ENCODE results near the gene PARP11. TPM values are rescaled to one million over a fixed set of nuclear protein-coding genes. Genes with fewer than 3 reads are reported as not detected.

PARP11 gene
- 1 to 10 TPM in 3 of 4 donors, under 1 TPM in 1; 0.99 to 3.4 (median 2.7) TPM for total RNA-seq

DNA sequence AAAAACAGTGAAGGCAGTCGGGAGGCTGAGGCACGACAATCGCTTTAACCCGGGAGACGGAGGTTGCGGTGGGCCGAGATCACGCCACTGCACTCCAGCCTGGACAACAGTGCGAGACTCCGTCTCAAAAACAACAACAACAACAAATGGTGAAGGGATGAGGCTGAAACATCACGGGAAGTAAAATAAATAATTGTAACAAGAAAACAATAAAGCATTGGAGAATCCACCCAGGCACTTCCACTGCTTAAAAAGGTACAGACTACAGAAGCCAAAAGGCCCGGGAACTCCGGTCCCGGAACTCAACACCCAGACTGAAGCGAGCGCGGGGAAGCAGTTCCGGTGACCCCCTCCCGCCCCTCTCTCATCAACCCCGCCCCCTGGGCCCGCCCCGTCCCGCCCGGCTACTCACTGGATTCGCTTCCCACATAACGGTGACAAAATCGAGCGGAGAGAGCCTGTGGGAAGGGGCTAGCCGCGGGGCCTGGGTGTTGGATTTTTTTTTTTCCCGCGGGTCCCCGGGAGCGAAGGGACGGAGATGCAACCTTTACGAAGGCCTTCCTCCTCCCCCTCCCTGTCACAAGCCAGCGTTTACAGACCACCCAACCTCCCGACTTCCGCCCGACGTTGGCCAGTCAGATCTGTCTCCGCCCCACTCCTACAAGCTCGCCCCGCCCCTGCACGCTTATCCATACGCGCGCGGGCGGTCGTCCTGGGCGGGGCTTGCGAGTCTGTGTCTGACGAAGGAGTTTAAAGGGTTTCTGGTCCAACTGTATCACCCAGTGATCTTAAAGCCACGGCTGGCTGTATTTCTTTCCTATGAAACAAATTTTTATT is at the start of gene PARP11:
Gene PARP11 (minus strand): TSS at position 600 of the 837 bp plus-strand sequence. CDS start 170 bp downstream, at position 430.
- Histone ChIP-seq H3K4me3 (peak within 1 kb of the TSS; percentile 50 to 83 (median 70)), H3K4me1 (peaks cover 3 to 37% (median 14%) of the 10 kb centered on the region in 3 donors), H3K36me3 (no peaks in the 10 kb centered on the region), H3K9me3 (no peaks in the 10 kb centered on the region), H3K27me3 (peaks cover 0 to 13% (median 0%) of the 10 kb centered on the region in 4 donors), H3K27ac (peak within 1 kb of the TSS; percentile 77 to 94 (median 92))
- peak; percentile 83 for DNase-seq
- TF ChIP-seq POLR2A (IDR thresholded peaks at IDR 0.05) = peak in 2 of 4 donors; percentile 15 to 26
- TF ChIP-seq, protein P1, sequence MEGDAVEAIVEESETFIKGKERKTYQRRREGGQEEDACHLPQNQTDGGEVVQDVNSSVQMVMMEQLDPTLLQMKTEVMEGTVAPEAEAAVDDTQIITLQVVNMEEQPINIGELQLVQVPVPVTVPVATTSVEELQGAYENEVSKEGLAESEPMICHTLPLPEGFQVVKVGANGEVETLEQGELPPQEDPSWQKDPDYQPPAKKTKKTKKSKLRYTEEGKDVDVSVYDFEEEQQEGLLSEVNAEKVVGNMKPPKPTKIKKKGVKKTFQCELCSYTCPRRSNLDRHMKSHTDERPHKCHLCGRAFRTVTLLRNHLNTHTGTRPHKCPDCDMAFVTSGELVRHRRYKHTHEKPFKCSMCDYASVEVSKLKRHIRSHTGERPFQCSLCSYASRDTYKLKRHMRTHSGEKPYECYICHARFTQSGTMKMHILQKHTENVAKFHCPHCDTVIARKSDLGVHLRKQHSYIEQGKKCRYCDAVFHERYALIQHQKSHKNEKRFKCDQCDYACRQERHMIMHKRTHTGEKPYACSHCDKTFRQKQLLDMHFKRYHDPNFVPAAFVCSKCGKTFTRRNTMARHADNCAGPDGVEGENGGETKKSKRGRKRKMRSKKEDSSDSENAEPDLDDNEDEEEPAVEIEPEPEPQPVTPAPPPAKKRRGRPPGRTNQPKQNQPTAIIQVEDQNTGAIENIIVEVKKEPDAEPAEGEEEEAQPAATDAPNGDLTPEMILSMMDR (IDR thresholded peaks at IDR 0.05) = no peak
- WGBS, 2 donors = 0 to 1% methylated on average over 30 to 31 of the region's 55 CpGs
- intact Hi-C loops (cut with DNase I) = no loop called here

DNA sequence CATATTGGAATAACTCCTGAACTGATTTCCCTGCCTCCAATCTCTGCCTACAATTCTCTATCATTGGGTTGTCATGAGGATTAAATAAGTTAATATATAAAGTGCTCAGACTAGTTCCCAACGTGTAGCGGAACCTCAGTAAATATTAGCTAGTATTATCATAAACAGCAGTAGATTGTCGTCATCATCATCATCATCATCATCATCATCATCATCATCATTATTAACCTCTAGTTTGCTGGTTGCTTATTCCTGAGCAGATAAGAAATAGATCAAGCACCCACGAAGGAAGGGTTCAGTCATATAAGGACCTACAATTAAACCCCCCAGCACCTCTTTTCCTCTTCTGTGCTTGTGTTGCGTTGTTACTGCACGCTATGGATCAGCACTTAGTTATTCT is 48.8 kb upstream of the PARP11 start:
- 73 to 80% methylated on average over 6 of the region's 6 CpGs for WGBS, 2 donors
- intact Hi-C loops (cut with DNase I) = no loop called here
- no peak for DNase-seq
- H3K27ac ChIP-seq = no peak overlapping the region
- TF ChIP-seq, protein P1 (IDR thresholded peaks at IDR 0.05) = no peak
- TF ChIP-seq POLR2A (IDR thresholded peaks at IDR 0.05) = no peak
- H3K9me3 ChIP-seq = no peaks in the 10 kb centered on the region
- H3K27me3 ChIP-seq = peaks cover 0 to 85% (median 0%) of the 10 kb centered on the region in 4 donors
- H3K4me1 ChIP-seq = no peaks in the 10 kb centered on the region
- no peak overlapping the region for H3K4me3 ChIP-seq
- no peaks in the 10 kb centered on the region for H3K36me3 ChIP-seq

- 74 to 79% methylated on average over 3 of the region's 3 CpGs for WGBS, 2 donors
- no peak for DNase-seq
- Histone ChIP-seq H3K4me1 (no peaks in the 10 kb centered on the region), H3K9me3 (no peaks in the 10 kb centered on the region), H3K27ac (no peak overlapping the region), H3K36me3 (no peaks in the 10 kb centered on the region), H3K4me3 (no peak overlapping the region), H3K27me3 (peaks cover 0 to 83% (median 0%) of the 10 kb centered on the region in 4 donors)
- TF ChIP-seq, protein P1 (IDR thresholded peaks at IDR 0.05) = no peak
- TF ChIP-seq POLR2A (IDR thresholded peaks at IDR 0.05) = no peak
- intact Hi-C loops (cut with DNase I) = no loop called here
These were observed 48.3 kb upstream of the PARP11 start for GRCh38 chr12:3921526-3921925.

DNA sequence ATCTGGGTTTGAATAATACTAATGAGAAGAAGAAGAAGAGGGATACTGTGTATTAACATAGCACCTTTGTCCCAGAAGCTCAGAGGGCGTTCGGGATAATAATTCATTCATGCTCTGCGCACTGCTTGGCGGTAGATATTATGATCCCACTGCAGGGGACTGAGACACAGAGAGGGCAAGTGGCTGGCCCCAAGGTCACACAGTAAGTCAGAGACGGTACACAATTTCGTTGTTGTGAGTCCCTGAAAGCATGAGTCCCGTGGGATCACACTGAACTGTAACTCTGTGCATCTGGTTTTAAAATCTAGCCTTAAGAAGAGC is 47.9 kb upstream of the PARP11 start:
- peaks cover 0 to 79% (median 0%) of the 10 kb centered on the region in 4 donors for H3K27me3 ChIP-seq
- H3K36me3 ChIP-seq = no peaks in the 10 kb centered on the region
- no peaks in the 10 kb centered on the region for H3K4me1 ChIP-seq
- no peaks in the 10 kb centered on the region for H3K9me3 ChIP-seq
- no peak overlapping the region for H3K4me3 ChIP-seq
- DNase-seq = no peak
- no peak overlapping the region for H3K27ac ChIP-seq
- TF ChIP-seq, protein P1 (IDR thresholded peaks at IDR 0.05) = no peak
- TF ChIP-seq POLR2A (IDR thresholded peaks at IDR 0.05) = no peak
- intact Hi-C loops (cut with DNase I) = no loop called here
- 69 to 71% methylated on average over 6 to 7 of the region's 7 CpGs for WGBS, 2 donors

- TF ChIP-seq, protein P1 (IDR thresholded peaks at IDR 0.05) = no peak
- TF ChIP-seq POLR2A (IDR thresholded peaks at IDR 0.05) = no peak
- Histone ChIP-seq H3K36me3 (no peaks in the 10 kb centered on the region), H3K9me3 (no peaks in the 10 kb centered on the region), H3K4me1 (no peaks in the 10 kb centered on the region), H3K27ac (no peak overlapping the region), H3K27me3 (peaks cover 0 to 73% (median 0%) of the 10 kb centered on the region in 4 donors), H3K4me3 (no peak overlapping the region)
- no peak for DNase-seq
- WGBS, 2 donors = 48 to 51% methylated on average over 21 to 22 of the region's 22 CpGs
- intact Hi-C loops (cut with DNase I) = no loop called here
These were observed 47.4 kb upstream of the PARP11 start for GRCh38 chr12:3920351-3921150.

All from esophagus squamous epithelium (tissue), 5 donors.